Transverse colon (tissue), 4 donors: ENCODE measurements around the gene VSIG10L2.

Experiments
- POLR2A ChIP-seq: fragments of 450-650 bp; IDR thresholded peaks from one replicate; pipeline ENCODE4 v1.6.1; 2016; ENCODE audit warnings: antibody characterized with exemption, mild to moderate bottlenecking, moderate library complexity
- POLR2AphosphoS5 ChIP-seq, 3 donors: sonication (generic); formaldehyde crosslinking; IDR thresholded peaks; one replicate each; pipeline ENCODE4 v1.6.1; 2016; ENCODE audit warnings: antibody characterized with exemption in 3 of 3
- TF ChIP-seq, protein P1 (sequence below), 5 experiments: fragments of 200-600 bp in 3 of 5; fragments of 450-650 bp in 2 of 5; sonication (generic) in 3 of 5; IDR thresholded peaks; 1 replicate in 2 of 5; 2 replicates in 3 of 5; pipeline ENCODE4 v1.5.1; 2016 to 2017; ENCODE audit warnings: antibody characterized with exemption in 5 of 5, inconsistent platforms in 3 of 5, mild to moderate bottlenecking in 2 of 5, moderate library complexity in 1 of 5

DNA sequence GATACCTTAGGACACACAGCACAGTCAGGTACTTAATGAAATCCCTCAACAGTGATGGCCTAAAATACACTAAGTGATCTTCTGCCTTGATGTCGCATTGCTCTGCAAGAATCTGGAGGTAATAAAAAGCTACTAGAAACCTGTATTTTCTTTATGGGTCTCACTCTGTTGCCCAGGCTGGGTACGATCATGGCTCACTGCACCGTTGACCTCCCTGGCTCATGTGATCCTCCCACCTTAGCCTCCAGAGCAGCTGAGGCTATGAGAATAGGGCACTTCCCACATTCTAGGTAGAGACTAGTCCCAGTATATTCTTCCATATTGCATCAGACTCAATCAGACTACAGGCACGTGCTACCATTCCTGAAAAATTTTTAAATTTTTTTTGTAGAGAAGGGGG lies 21.7 kb downstream of the VSIG10L2 start:
- TF ChIP-seq POLR2A (no peak), POLR2AphosphoS5 (IDR thresholded peaks at IDR 0.05) (no peak)
- TF ChIP-seq, protein P1, sequence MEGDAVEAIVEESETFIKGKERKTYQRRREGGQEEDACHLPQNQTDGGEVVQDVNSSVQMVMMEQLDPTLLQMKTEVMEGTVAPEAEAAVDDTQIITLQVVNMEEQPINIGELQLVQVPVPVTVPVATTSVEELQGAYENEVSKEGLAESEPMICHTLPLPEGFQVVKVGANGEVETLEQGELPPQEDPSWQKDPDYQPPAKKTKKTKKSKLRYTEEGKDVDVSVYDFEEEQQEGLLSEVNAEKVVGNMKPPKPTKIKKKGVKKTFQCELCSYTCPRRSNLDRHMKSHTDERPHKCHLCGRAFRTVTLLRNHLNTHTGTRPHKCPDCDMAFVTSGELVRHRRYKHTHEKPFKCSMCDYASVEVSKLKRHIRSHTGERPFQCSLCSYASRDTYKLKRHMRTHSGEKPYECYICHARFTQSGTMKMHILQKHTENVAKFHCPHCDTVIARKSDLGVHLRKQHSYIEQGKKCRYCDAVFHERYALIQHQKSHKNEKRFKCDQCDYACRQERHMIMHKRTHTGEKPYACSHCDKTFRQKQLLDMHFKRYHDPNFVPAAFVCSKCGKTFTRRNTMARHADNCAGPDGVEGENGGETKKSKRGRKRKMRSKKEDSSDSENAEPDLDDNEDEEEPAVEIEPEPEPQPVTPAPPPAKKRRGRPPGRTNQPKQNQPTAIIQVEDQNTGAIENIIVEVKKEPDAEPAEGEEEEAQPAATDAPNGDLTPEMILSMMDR (IDR thresholded peaks at IDR 0.05) = no peak
